H9 (cell line): Measurements from ENCODE around the gene BSPRY. TPM values are rescaled to one million over a fixed set of nuclear protein-coding genes. Genes with fewer than 3 reads are reported as not detected.

Experiments used
- DNase-seq: peaks from one replicate; pipeline ENCODE4 v3.0.0-alpha.2; 2017
- H2AFZ ChIP-seq: one replicate; pipeline ENCODE4 v1.6.1; 2013; ENCODE audit warnings: mild to moderate bottlenecking, low read length, control low read depth, moderate library complexity
- H2AK5ac ChIP-seq: 2 replicates; pipeline ENCODE4 v1.6.1; 2013; ENCODE audit warnings: low read length, control low read depth, mixed read lengths; ENCODE audit not compliant: insufficient read length
- H2BK120ac ChIP-seq: one replicate; pipeline ENCODE4 v1.6.1; 2013; ENCODE audit warnings: low read depth, mild to moderate bottlenecking, low read length, control low read depth, inconsistent platforms; ENCODE audit not compliant: poor library complexity, severe bottlenecking
- H2BK12ac ChIP-seq: 2 replicates; pipeline ENCODE4 v1.6.1; 2013; ENCODE audit warnings: low read length, control low read depth, mixed read lengths, low read depth; ENCODE audit not compliant: insufficient read length
- H2BK15ac ChIP-seq: 2 replicates; pipeline ENCODE4 v1.6.1; 2013; ENCODE audit warnings: low read depth, low read length, control low read depth
- H2BK20ac ChIP-seq: one replicate; pipeline ENCODE4 v1.6.1; 2013; ENCODE audit warnings: low read depth, mild to moderate bottlenecking, low read length, control low read depth, inconsistent platforms; ENCODE audit not compliant: poor library complexity, severe bottlenecking
- H2BK5ac ChIP-seq: 2 replicates; pipeline ENCODE4 v1.6.1; 2013; ENCODE audit warnings: low read length, control low read depth, mixed read lengths; ENCODE audit not compliant: insufficient read length
- H3K14ac ChIP-seq: 2 replicates; pipeline ENCODE4 v1.6.1; 2013; ENCODE audit warnings: low read length, control low read depth; ENCODE audit not compliant: insufficient read depth
- H3K18ac ChIP-seq: 2 replicates; pipeline ENCODE4 v1.6.1; 2013; ENCODE audit warnings: low read depth, mild to moderate bottlenecking, mixed read lengths, low read length, control low read depth; ENCODE audit not compliant: insufficient read length
- H3K23ac ChIP-seq: 2 replicates; pipeline ENCODE4 v1.6.1; 2013; ENCODE audit warnings: low read length, control low read depth, mixed read lengths, low read depth; ENCODE audit not compliant: insufficient read length
- H3K23me2 ChIP-seq: 2 replicates; pipeline ENCODE4 v1.6.1; 2013; ENCODE audit warnings: low read depth, mild to moderate bottlenecking, mixed read lengths, low read length, control low read depth; ENCODE audit not compliant: insufficient read length, poor library complexity, severe bottlenecking
- H3K27ac ChIP-seq: 2 replicates; pipeline ENCODE4 v1.5.1; 2013; ENCODE audit warnings: low read length, control low read depth, mixed read lengths, low read depth; ENCODE audit not compliant: insufficient read length
- H3K27me3 ChIP-seq: 2 replicates; pipeline ENCODE4 v1.6.1; 2013; ENCODE audit warnings: low read length, control low read depth, inconsistent platforms; ENCODE audit not compliant: insufficient read depth
- H3K4ac ChIP-seq: 2 replicates; pipeline ENCODE4 v1.6.1; 2013; ENCODE audit warnings: low read depth, mild to moderate bottlenecking, control low read depth, inconsistent platforms, low read length, moderate library complexity
- H3K4me1 ChIP-seq: 2 replicates; pipeline ENCODE4 v1.6.1; 2013; ENCODE audit warnings: low read length, control low read depth, inconsistent platforms; ENCODE audit not compliant: insufficient read depth
- H3K4me2 ChIP-seq: 2 replicates; pipeline ENCODE4 v1.6.1; 2013; ENCODE audit warnings: low read length, control low read depth, mixed read lengths; ENCODE audit not compliant: insufficient read length, insufficient read depth
- H3K56ac ChIP-seq: 2 replicates; pipeline ENCODE4 v1.6.1; 2013; ENCODE audit warnings: low read depth, mild to moderate bottlenecking, mixed read lengths, low read length, control low read depth; ENCODE audit not compliant: insufficient read length
- H3K79me1 ChIP-seq: 2 replicates; pipeline ENCODE4 v1.6.1; 2013; ENCODE audit warnings: low read depth, mild to moderate bottlenecking, moderate library complexity, low read length, control low read depth, inconsistent platforms; ENCODE audit not compliant: insufficient read depth, poor library complexity, severe bottlenecking
- H3K79me2 ChIP-seq: 2 replicates; pipeline ENCODE4 v1.6.1; 2013; ENCODE audit warnings: low read length, control low read depth, inconsistent platforms; ENCODE audit not compliant: insufficient read depth
- H3K9ac ChIP-seq: 2 replicates; pipeline ENCODE4 v1.6.1; 2013; ENCODE audit warnings: low read length, control low read depth, mixed read lengths; ENCODE audit not compliant: insufficient read length; ENCODE audit errors: extremely low read depth
- H3K9me3 ChIP-seq: one replicate; pipeline ENCODE4 v1.6.1; 2013; ENCODE audit warnings: low read depth, low read length, inconsistent platforms; ENCODE audit not compliant: control insufficient read depth
- H3T11ph ChIP-seq: one replicate; pipeline ENCODE4 v1.6.1; 2013; ENCODE audit warnings: mild to moderate bottlenecking, low read length, control low read depth, inconsistent platforms
- H4K20me1 ChIP-seq: one replicate; pipeline ENCODE4 v1.6.1; 2013; ENCODE audit not compliant: control insufficient read depth, insufficient read length, insufficient read depth
- H4K5ac ChIP-seq: 2 replicates; pipeline ENCODE4 v1.6.1; 2013; ENCODE audit warnings: low read depth, mild to moderate bottlenecking, mixed read lengths, low read length, control low read depth; ENCODE audit not compliant: insufficient read length
- H4K8ac ChIP-seq: replicated peaks from 2 replicates; pipeline ENCODE4 v1.6.1; 2013; ENCODE audit warnings: low read length, control low read depth, mixed read lengths, low read depth; ENCODE audit not compliant: insufficient read length
- H4K91ac ChIP-seq: 2 replicates; pipeline ENCODE4 v1.6.1; 2013; ENCODE audit warnings: low read depth, mild to moderate bottlenecking, moderate library complexity, mixed read lengths, low read length, control low read depth; ENCODE audit not compliant: insufficient read length
- H3K27ac Mint-ChIP-seq, 3 experiments: 2 replicates in 2 of 3; 3 replicates in 1 of 3; pipeline ENCODE4 v1.8.0; 2020 to 2021; ENCODE audit warnings: mixed read lengths in 3 of 3, mild to moderate bottlenecking in 1 of 3, moderate library complexity in 1 of 3
- H3K27me3 Mint-ChIP-seq: 2 replicates; pipeline ENCODE4 v1.8.0; 2021; ENCODE audit warnings: low read depth, mild to moderate bottlenecking, moderate library complexity, mixed read lengths
- H3K36me3 Mint-ChIP-seq, 3 experiments: 2 replicates in 2 of 3; 3 replicates in 1 of 3; pipeline ENCODE4 v1.8.0; 2020 to 2021; ENCODE audit warnings: low read depth in 3 of 3, mixed read lengths in 3 of 3; ENCODE audit not compliant: insufficient read depth in 1 of 3
- H3K4me1 Mint-ChIP-seq, 2 experiments: 2 replicates each; pipeline ENCODE4 v1.8.0; 2020; ENCODE audit warnings: mixed read lengths in 2 of 2
- H3K4me3 Mint-ChIP-seq, 2 experiments: 2 replicates in 1 of 2; 3 replicates in 1 of 2; pipeline ENCODE4 v1.8.0; 2020 to 2021; ENCODE audit warnings: mild to moderate bottlenecking in 2 of 2, mixed read lengths in 2 of 2, moderate library complexity in 1 of 2
- H3K9me3 Mint-ChIP-seq, 2 experiments: 2 replicates in 1 of 2; 3 replicates in 1 of 2; pipeline ENCODE4 v1.8.0; 2020; ENCODE audit warnings: mild to moderate bottlenecking in 2 of 2, mixed read lengths in 2 of 2, moderate library complexity in 1 of 2
- WGBS: extraction: QIAGEN DNeasy Blood & Tissue Kit; methylation state at CpG from one replicate; pipeline ENCODE4 v1.1.7; 2013; ENCODE audit warnings: missing lambda C conversion rate, low lambda C conversion rate, mixed read lengths; ENCODE audit not compliant: insufficient read length; ENCODE audit errors: extremely low coverage; 5-methylcytosine and 5-hydroxymethylcytosine counted together
- total RNA-seq: library from RNA; stranded (reverse); gene quantifications from 2 replicates; pipeline ENCODE4 v1.2.1, GENCODE V29; 2021
- TF ChIP-seq, protein P1 (sequence below): fragments of 200-600 bp; sonication (generic); conservative IDR thresholded peaks from 3 replicates; pipeline ENCODE4 v1.8.0; 2021; ENCODE audit warnings: antibody characterized with exemption, mild to moderate bottlenecking

Gene BSPRY
- total RNA-seq, 1 experiment from 2014 or later: 4.5 TPM

GRCh38 chr9:113410207-113410864, 61.0 kb downstream of the BSPRY start, which contains the start of the genes C9orf43 and POLE3:
TSS of gene C9orf43 (plus strand) at chr9:113410747. CDS start at chr9:113413494, 2,747 bp downstream.
TSS of gene POLE3 (minus strand) at chr9:113410675. CDS start at chr9:113410293, 382 bp downstream.
- Histone ChIP-seq H3T11ph (no peak within 1 kb of the TSS), H2BK5ac (peak within 1 kb of the TSS; percentile 33), H3K79me2 (peaks cover 4% of the 10 kb centered on the region; the same call in 1 of the 2 replicates), H3K23me2 (peaks cover 11% of the 10 kb centered on the region), H2AFZ (no peak within 1 kb of the TSS), H3K4me2 (peak within 1 kb of the TSS; percentile 92), H3K4me1 (no peaks in the 10 kb centered on the region), H3K9ac (peak within 1 kb of the TSS; percentile 93), H2BK12ac (no peak within 1 kb of the TSS), H4K5ac (peak within 1 kb of the TSS; percentile 59), H2BK120ac (peak within 1 kb of the TSS; percentile 87), H3K4ac (no peak within 1 kb of the TSS; the same call in 1 of the 2 replicates), H2BK15ac (no peak within 1 kb of the TSS), H3K27ac (peak within 1 kb of the TSS; percentile 88), H3K27me3 (no peaks in the 10 kb centered on the region), H4K20me1 (no peaks in the 10 kb centered on the region), H2AK5ac (no peak within 1 kb of the TSS), H4K91ac (no peak within 1 kb of the TSS), H3K18ac (peak within 1 kb of the TSS; percentile 94), H3K9me3 (no peaks in the 10 kb centered on the region), H2BK20ac (no peak within 1 kb of the TSS), H3K79me1 (no peaks in the 10 kb centered on the region), H3K23ac (no peak within 1 kb of the TSS), H3K56ac (no peak within 1 kb of the TSS), H4K8ac (no peak within 1 kb of the TSS), H3K14ac (peak within 1 kb of the TSS; percentile 96)
- Mint-ChIP-seq H3K4me1 (peaks cover 9 to 18% of the 10 kb centered on the region in 2 experiments), H3K27me3 (no peaks in the 10 kb centered on the region), H3K36me3 (peaks cover 13 to 36% (median 30%) of the 10 kb centered on the region in 3 experiments; a peak in 6 of 7 replicates), H3K9me3 (no peaks in the 10 kb centered on the region), H3K4me3 (peak within 1 kb of the TSS; percentile 98 to 99), H3K27ac (peak within 1 kb of the TSS; percentile 97 to 100 (median 100))
- WGBS: no CpG with 5 or more reads among the region's 61 CpGs
- peak; percentile 94 for DNase-seq
- TF ChIP-seq, protein P1, sequence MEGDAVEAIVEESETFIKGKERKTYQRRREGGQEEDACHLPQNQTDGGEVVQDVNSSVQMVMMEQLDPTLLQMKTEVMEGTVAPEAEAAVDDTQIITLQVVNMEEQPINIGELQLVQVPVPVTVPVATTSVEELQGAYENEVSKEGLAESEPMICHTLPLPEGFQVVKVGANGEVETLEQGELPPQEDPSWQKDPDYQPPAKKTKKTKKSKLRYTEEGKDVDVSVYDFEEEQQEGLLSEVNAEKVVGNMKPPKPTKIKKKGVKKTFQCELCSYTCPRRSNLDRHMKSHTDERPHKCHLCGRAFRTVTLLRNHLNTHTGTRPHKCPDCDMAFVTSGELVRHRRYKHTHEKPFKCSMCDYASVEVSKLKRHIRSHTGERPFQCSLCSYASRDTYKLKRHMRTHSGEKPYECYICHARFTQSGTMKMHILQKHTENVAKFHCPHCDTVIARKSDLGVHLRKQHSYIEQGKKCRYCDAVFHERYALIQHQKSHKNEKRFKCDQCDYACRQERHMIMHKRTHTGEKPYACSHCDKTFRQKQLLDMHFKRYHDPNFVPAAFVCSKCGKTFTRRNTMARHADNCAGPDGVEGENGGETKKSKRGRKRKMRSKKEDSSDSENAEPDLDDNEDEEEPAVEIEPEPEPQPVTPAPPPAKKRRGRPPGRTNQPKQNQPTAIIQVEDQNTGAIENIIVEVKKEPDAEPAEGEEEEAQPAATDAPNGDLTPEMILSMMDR: no peak
